Renal cortical epithelial cell (primary cell): ENCODE measurements around the gene RGS3. TPM values are rescaled to one million over a fixed set of nuclear protein-coding genes. Genes with fewer than 3 reads are reported as not detected.
"Not testable (repeated sequence)": the region's sequence is repeated elsewhere in the genome, so short reads cannot be mapped to it uniquely, and the experiment has no call there.

Experiments
- DNase-seq: peaks from one replicate; pipeline ENCODE4 v3.0.0-alpha.2; 2011; ENCODE audit warnings: low read depth
- total RNA-seq: library from RNA; depleted of rRNA; stranded (reverse); fragments of >200 nt; gene quantifications from 2 replicates; pipeline ENCODE4 v1.2.3, GENCODE V29; 2014

The RGS3 gene
- total RNA-seq, 1 donor from 2014 or later: 76.2 TPM

GRCh38 chr9:113634596-113635515 is 171.3 kb downstream of the RGS3 start:
- DNase-seq: no peak

- no peak for DNase-seq
Measured at GRCh38 chr9:113635586-113635985, 172.1 kb downstream of the RGS3 start.

DNA sequence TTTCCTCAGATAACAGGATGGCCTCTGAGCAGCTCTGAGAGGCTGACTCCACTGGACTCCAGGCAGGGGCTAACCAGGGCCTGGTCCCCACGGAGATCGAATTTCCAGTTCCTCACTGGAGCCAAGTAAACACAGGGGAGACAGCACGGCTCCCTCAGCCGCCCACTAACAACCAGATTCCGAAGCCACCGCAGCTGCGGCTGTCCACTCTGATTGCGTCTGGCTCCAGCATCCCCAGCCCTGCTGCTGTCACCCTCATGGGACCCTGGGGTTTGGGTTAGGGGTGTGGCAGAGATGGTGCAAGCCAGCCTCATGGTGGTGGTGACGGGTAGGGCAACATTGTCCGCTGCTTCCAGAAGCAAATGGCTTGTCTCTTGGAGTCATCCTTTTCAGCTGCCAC is 172.6 kb downstream of the RGS3 start:
- DNase-seq: no peak

DNA sequence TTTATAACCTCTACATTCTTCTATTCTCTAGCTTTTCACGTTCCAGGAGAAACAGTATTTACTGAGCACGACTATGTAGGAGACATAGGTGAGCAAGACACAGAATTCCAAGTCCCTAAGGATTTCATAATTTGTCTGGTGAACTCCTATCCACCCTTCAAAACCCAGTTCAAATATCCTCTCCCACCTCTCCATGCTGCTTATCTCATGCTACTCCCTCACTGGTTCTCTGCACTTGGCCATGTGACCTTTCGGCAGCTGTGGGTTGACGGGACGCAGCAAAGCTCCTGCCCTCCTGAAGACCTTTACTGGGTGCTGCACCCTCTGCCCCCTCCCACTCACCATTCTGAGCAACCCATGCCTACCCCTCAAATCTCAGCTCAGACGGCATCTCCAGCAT is 173.2 kb downstream of the RGS3 start:
- no peak for DNase-seq

DNA sequence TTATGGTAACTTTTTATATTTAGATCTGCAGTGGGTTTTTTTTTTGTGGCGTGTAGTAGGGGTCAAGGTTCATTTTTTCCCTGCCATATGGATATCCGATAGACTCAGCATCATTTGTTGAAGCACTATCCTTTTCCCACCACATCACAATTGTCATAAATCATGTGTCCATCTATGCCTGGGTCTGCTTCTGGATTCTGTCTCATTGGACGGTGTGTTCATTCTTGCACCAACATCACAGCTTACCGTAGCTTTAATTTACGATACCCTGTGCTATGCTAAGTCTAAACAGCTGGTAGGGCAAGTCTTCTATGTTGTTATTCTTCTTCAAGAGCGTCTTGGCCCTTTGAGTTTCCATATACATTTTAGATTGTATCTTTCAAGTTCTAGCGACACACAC is 175.0 kb downstream of the RGS3 start:
- no peak for DNase-seq

DNA sequence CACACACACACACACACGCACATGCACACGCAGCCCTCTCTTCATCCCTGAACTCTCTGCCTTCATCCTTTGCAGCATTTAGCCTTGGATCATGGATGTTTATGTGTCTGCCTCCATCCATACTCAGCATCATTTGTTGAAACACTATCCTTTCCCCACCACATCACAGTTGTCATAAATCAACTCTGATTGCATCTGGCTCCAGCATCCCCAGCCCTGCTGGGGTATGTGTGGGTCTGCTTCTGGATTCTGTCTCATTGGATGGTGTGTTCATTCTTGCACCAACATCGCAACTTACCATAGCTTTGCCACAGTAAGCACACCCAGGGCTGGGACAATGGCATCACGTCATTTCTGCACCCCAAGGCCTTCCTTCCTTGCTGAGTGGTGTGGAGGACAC is 175.4 kb downstream of the RGS3 start:
- no peak for DNase-seq

- not testable (repeated sequence) for DNase-seq
Measured at GRCh38 chr9:113639411-113639970, 176.0 kb downstream of the RGS3 start.

DNA sequence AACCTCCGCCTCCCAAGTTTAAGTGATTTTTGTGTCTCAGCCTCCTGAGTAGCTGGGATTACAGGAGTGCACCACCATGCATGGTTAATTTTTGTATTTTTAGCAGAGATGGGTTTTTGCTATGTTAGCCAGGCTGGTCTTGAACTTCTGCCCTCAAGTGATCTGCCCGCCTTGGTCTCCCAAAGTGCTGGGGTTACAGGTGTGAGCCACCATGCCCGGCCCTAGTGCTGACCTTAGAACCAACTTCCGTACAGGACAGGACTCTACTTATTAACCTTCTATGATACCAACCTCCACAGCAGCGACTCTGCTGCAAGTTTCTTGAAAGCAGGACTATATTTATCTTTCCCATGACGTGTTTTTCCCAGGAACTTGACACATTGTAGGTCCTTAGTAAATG is 176.9 kb downstream of the RGS3 start:
- DNase-seq: no peak

- no peak for DNase-seq
Measured at GRCh38 chr9:113641100-113641885, 177.8 kb downstream of the RGS3 start.

DNA sequence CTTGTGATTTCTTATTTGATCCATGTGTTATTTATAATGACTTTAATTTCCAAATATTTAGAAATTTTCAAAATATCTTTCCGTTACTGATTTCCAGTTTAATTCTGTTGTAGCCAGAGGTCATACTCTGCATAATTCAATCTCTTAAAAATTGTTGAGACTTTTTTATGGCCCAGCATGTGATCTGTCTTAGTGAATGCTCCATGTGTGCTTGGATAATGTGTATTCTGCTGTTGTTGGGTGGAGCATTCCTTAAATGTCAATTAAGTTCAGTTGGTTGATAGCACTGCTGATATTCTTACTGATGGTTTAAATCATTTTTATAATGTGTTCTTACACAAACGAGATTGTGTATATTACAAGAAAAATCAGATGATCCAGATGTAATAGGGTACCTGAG is 180.8 kb downstream of the RGS3 start:
- DNase-seq: no peak

DNA sequence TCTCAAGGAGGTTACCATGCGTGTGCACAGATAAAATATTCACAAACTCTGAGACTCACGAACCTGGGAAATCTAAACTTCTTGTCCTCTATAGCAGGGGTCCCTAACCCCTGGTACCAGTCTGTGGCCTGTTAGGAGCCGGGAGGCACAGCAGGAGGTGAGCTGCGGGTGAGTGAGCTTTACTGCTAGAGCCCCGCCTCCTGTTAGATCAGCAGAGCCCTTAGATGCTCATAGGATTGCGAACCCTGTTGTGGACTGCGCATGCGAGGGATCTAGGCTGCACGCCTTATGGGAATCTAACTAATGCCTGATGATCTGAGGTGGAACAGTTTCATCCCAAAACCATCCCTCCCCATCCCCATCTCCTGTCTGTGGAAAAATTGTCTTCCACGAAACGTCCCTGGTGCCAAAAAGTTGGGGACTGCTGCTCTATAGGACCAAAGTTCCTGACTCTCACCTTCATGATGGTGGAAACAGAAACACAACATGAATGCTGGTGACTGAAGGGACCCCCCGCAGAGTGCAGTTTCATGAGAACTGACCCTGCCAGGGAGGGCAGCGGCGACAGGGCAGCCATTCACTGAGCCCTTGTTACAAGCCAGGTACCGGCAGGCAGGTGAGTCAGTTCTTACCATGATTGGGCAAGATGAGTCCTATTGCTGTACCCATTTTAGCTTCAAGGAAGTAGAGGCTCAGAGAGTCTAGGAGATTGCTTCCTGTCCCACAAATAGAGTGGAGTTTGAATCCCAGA is 181.9 kb downstream of the RGS3 start:
- DNase-seq: peak; percentile 31

DNA sequence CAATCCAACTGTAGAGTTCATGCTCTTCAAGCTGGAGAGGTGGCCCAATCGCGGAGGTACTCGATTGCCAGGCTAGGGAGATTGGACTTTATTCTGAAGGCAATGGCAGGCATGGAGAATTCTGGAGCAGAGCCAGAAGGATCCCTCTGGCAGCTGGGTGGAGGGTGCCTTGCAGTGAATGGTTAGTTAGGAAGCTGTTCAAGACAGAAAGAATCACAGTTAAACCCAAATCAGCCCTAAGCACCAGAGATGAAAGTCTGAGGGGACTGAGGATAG is 182.4 kb downstream of the RGS3 start:
- DNase-seq: no peak

GRCh38 chr9:113646491-113646890 is 183.0 kb downstream of the RGS3 start:
- DNase-seq: no peak

Other genes starting within 250 kb of the RGS3 start
- 9.6 and 30.2 TPM in 2 replicates for gene FKBP15, start 242.4 kb upstream of the RGS3 start, total RNA-seq
- 28.7 and 32.4 TPM in 2 replicates for gene SLC31A1, start 242.2 kb upstream of the RGS3 start, total RNA-seq
- 43.4 and 51.7 TPM in 2 replicates for gene CDC26, start 188.2 kb upstream of the RGS3 start, total RNA-seq
- gene PRPF4, start 188.1 kb upstream of the RGS3 start, total RNA-seq: 31.1 and 36.6 TPM in 2 replicates
- gene RNF183, start 160.4 kb upstream of the RGS3 start, total RNA-seq: 0.80 and 1.2 TPM in 2 replicates
- gene WDR31, start 123.5 kb upstream of the RGS3 start, total RNA-seq: 1.9 and 9.3 TPM in 2 replicates
- gene BSPRY, start 114.2 kb upstream of the RGS3 start, total RNA-seq: 0.45 and 22.4 TPM in 2 replicates
- 23.8 and 24.1 TPM in 2 replicates for gene HDHD3, start 86.7 kb upstream of the RGS3 start, total RNA-seq
- 6.3 and 34.0 TPM in 2 replicates for gene ALAD, start 62.4 kb upstream of the RGS3 start, total RNA-seq
- gene POLE3, start 53.1 kb upstream of the RGS3 start, total RNA-seq: 36.1 and 53.0 TPM in 2 replicates
- 0.35 and 0.45 TPM in 2 replicates for gene C9orf43, start 53.0 kb upstream of the RGS3 start, total RNA-seq